ENCODE results near the gene MAP1LC3B.
"Not testable (repeated sequence)": the region's sequence is repeated elsewhere in the genome, so short reads cannot be mapped to it uniquely, and the experiment has no call there.

The MAP1LC3B gene

GRCh38 chr16:87380881-87381280 lies 11.3 kb upstream of the MAP1LC3B start:
- no peak for DNase-seq (ENCODE audit: low read depth in 2 of 2)

DNA sequence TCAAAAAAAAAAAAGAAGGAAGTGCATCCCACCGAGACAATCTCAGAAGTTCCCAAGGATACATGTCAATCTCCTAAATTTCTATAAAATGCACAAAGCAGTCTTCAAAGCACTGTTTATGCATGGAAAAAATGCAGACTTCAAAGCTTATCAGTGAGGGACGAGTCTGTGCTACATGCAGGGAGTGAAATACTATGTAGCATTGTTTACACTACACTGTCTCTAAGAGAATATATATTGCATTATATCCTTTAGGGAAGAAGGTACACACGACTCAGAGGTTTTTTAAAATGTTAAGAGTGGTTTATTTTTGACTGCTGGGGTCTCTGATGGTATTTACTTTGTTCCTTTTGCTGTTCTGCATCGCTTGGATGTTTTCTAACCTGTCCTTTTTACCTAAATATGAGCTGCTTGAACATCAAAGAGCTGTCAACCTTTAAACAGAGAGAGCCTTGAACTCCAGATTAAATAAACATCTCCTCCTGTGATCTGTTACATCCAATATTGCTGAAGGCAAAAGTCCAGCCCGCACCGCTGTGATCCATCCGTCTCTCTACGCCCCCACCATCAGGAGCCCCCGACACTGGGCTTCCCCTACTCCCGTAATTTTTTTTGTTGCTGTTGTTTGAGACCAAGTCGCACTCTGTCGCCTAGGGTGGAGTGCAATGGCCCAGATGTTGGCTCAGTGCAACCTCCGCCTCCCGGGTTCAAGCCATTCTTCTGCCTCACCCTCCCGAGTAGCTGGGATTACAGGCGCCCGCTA lies 9.9 kb upstream of the MAP1LC3B start:
- DNase-seq (ENCODE audit: low read depth in 2 of 2) = no peak

DNA sequence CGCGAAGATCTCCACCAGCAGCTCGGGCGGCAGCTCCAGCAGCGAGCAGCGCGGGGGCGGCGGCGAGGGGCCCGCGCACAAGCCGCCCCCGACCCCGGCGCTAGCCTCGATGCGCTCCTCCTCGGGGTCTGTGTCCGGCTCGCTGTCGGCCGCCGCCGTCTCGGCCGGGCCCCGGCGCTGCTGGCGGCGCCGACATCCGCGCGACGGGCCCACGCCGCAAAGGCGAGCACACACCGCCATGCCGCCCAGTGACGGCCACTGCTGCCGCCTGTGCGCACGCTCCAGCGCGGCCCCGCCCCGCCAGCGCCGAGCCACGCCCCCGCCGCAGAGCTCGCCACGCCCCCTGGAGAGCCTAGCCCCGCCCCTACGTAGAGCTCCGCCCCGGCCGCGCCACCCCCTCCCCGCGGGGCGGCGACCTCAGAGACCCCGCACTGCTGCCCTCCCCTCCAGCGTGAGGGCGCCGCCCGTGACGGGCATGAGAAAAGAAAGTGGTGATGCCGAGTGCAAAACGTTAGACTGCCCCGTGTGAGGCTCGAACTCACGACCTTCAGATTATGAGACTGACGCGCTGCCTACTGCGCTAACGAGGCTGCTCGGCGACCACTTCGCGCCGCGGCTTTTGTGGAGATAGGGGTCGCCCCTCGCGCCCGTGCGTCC lies 8.5 kb upstream of the MAP1LC3B start, which contains the start of gene FBXO31:
FBXO31 (minus strand) TSS at position 272 of the 657 bp plus-strand sequence; CDS start at position 240, 32 bp downstream.
- DNase-seq (ENCODE audit: low read depth in 2 of 2) = peak; percentile 85 to 91

- no peak for DNase-seq (ENCODE audit: low read depth in 2 of 2)
Measured at GRCh38 chr16:87384162-87384874, 7.8 kb upstream of the MAP1LC3B start.

GRCh38 chr16:87384875-87385167 lies 7.3 kb upstream of the MAP1LC3B start:
- DNase-seq (ENCODE audit: low read depth in 2 of 2) = not testable (repeated sequence)

- DNase-seq (ENCODE audit: low read depth in 2 of 2) = peak; percentile 61 to 66
Measured at GRCh38 chr16:87387942-87388817, 4.0 kb upstream of the MAP1LC3B start.

DNA sequence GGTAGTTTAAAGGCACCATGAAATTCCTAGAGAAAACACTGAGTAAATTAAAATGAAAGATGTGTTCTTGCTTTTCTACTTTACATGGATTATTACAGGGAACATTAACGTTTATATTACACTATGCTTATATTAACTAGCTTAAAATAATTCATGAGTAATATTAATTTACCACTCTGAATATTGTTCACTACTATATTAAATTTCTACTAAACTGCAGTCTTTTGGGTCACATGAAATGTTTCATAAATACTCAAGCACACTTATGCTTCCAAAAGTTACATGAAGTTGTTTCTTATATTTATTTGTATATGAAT lies 3.4 kb upstream of the MAP1LC3B start:
- no peak for DNase-seq (ENCODE audit: low read depth in 2 of 2)

- DNase-seq (ENCODE audit: low read depth in 2 of 2) = no peak
Measured at GRCh38 chr16:87389245-87389644, 2.9 kb upstream of the MAP1LC3B start.

DNA sequence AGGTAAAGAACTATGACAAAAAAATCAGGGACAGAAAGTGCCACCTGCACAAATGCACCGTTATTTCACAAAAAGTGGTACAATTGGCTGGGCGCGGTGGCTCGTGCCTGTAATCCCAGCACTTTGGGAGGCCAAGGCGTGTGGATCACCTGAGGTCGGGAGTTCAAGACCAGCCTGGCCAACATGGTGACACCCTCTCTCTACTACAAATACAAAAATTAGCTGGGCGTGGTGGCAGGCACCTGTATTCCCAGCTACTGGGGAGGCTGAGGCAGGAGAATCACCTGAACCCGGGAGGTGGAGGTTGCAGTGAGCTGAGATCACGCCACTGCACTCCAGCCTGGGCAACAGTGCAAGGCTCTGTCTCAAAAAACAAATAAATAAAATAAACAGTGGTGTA lies 2.2 kb upstream of the MAP1LC3B start:
- DNase-seq (ENCODE audit: low read depth in 2 of 2) = not testable (repeated sequence)

GRCh38 chr16:87390641-87391323 lies 1.4 kb upstream of the MAP1LC3B start:
- DNase-seq (ENCODE audit: low read depth in 2 of 2) = no peak

GRCh38 chr16:87391324-87391949 lies 699 bp upstream of the MAP1LC3B start:
- no peak for DNase-seq (ENCODE audit: low read depth in 2 of 2)

DNA sequence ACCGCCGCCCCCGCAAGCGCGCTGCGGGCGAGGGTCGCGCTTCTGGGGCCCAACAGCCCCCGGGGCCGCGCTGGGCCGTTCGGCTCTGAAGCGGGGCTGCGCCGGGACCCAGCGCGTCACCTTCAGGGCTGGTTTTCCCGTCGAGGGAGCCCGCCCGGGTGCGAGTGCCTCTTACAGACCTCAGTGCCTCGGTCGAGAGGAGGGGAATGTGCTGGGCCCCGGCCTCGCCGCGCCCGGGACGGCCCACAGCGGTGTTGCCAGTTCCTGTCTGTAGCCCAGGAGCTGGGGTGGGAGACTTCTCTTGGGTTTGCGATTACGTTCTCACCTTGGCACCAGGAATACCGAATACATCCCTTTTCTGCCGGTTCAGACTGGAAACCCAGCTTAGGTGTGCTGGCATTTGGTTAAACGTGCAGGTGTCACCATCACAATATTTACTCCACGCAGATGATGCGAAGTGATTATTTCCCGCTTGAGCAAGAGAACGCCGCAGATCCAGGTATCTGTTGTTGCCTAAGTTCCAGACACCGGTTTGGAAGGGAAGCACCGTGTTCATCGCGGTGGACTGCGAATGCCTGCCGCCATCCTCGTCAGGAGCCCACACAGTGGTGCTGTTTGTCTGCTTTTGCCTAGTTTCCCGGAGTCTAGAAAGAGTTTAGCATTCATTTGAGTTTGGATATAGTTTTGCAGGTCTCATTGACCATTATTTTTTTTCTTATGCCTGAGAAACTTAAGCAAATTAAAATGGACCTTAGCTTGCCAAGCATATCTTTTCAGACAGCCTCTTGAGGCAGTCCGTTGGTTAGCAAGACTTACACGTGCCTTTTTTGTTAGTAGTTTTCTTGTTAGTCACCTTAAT lies 914 bp downstream of the MAP1LC3B start:
- DNase-seq (ENCODE audit: low read depth in 2 of 2) = no peak

DNA sequence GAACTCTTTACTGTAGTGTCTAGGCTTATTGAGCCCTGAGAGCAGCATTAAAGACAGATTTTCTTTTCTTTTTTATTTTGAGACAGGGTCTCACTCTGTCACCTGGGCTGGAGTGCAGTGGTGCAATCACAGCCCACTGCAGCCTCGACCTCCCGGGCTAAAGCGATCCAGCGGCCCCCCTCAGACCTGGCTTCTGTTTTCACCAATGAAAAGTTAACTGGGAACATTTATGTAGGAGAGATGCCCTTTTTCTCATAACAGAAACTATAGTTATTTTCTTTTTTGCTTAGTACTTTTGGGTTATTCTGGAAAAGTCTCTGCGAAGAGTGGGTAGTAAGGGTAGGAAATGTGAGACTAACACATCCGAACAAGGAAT lies 1.5 kb downstream of the MAP1LC3B start:
- no peak for DNase-seq (ENCODE audit: low read depth in 2 of 2)

- no peak for DNase-seq (ENCODE audit: low read depth in 2 of 2)
Measured at GRCh38 chr16:87395181-87395842, 3.2 kb downstream of the MAP1LC3B start.

DNA sequence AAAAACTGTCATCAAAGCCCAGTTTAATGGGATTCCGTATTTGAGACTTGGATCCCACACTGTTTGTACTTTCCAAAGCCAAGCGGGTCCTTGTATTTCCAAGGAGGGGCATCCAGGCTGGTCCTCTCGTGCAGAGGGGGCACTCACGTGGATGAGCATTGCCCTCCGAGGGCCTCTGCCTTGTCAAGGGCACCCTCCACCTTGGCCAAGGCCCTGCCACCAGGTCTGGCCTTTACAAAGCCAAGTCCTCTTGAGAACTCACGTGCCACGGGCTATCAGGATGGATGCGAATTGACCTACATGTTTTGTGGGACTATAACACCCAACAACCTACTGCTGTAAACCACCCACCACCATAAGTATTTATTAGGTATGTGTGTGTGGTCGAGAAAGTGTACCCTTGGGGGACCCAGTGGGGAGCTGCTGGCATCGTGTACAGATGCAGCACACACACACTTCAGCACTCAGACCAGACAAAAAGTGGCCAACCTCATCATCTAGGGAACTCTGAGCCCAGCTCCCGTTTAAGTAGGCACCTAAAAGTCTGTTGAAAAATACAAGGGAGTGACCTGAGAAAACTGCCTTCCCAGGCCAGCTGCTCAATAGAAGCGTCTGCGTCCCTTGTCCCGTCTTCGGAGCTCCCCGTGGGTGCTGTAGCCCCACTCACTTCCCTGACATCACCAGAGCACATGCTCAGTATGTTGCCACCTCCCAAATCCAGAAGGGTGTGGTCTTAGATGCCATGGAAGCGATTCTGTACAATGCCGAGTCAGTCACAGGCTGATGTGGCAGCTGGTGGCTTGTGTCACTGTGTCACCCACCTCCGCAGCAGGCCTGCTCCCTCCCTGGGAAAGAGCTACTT lies 12.9 kb downstream of the MAP1LC3B start:
- no peak for DNase-seq (ENCODE audit: low read depth in 2 of 2)

GRCh38 chr16:87406495-87407088 lies 14.5 kb downstream of the MAP1LC3B start:
- DNase-seq (ENCODE audit: low read depth in 2 of 2) = no peak

DNA sequence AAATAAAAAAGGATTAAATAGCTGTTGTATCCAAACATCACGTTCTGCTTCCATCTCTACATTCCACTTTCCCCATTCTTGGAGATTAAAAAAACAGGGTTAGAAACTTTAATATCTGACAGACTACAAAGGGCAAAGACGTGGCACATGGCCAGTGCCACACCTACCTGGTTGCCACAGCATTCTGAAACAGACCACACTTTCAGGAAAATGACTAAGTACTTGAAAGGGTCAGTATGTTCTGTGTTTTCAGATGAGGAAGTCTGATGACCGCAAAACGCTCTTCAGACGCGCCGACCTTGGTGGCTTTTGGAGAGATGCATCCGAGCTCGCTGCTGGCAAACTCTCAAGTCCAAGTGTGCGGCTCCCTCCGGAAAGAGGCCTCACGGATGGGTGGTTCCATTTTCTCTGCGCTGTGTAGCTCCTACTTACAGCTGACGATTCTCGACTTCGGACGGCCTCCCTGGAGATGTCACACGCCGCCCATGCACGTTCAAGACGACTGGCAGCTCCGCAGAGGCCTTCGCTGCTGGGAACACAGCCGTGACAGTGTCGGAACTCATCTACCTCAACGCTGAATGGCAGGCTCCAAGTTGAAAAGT lies 15.5 kb downstream of the MAP1LC3B start:
- DNase-seq (ENCODE audit: low read depth in 2 of 2) = no peak

GRCh38 chr16:87409153-87409552 lies 17.0 kb downstream of the MAP1LC3B start:
- no peak for DNase-seq (ENCODE audit: low read depth in 2 of 2)

All from stimulated activated CD8-positive, alpha-beta memory T cell treated with anti-CD3 and anti-CD28 coated beads, Interleukin-7, amount 100 ng/mL, for 1 hour (primary cell).